DOHH2 (cell line): Measurements from ENCODE around the gene TET2.

Experiments used
- H3F3A ChIP-seq: fragments of 200-600 bp; sonication (generic), shearing (Covaris generic); 2 replicates; pipeline ENCODE4 v1.6.0; 2016; ENCODE audit warnings: antibody characterized with exemption, mild to moderate bottlenecking; ENCODE audit not compliant: control insufficient read depth, insufficient read depth
- H3K27ac ChIP-seq: fragments of 200-600 bp; sonication (generic); 2 replicates; pipeline ENCODE4 v1.5.1; 2014; ENCODE audit warnings: low read depth, mild to moderate bottlenecking, low read length, moderate library complexity
- H3K27me3 ChIP-seq: fragments of 200-600 bp; sonication (generic); 2 replicates; pipeline ENCODE4 v1.6.1; 2014; ENCODE audit warnings: mild to moderate bottlenecking, low read length, mixed read lengths; ENCODE audit not compliant: control insufficient read depth
- H3K36me3 ChIP-seq: fragments of 200-600 bp; sonication (generic); 2 replicates; pipeline ENCODE4 v1.6.1; 2014; ENCODE audit warnings: mild to moderate bottlenecking, low read length, moderate library complexity, mixed read lengths; ENCODE audit not compliant: control insufficient read depth
- H3K4me1 ChIP-seq: fragments of 200-600 bp; sonication (generic); 2 replicates; pipeline ENCODE4 v1.6.1; 2014; ENCODE audit warnings: mild to moderate bottlenecking, low read length, mixed read lengths; ENCODE audit not compliant: control insufficient read depth
- H3K4me2 ChIP-seq: fragments of 200-600 bp; sonication (generic); 2 replicates; pipeline ENCODE4 v1.6.0; 2014; ENCODE audit warnings: mild to moderate bottlenecking, low read length, moderate library complexity
- H3K4me3 ChIP-seq: fragments of 200-600 bp; sonication (generic); 2 replicates; pipeline ENCODE4 v1.5.1; 2014; ENCODE audit warnings: mild to moderate bottlenecking, low read length, mixed read lengths
- H3K79me2 ChIP-seq: fragments of 200-600 bp; sonication (generic); 2 replicates; pipeline ENCODE4 v1.6.1; 2014; ENCODE audit warnings: mild to moderate bottlenecking, low read length, mixed read lengths; ENCODE audit not compliant: control insufficient read depth
- H3K9me2 ChIP-seq: fragments of 200-600 bp; sonication (generic); replicated peaks from 2 replicates; pipeline ENCODE4 v1.6.1; 2014; ENCODE audit warnings: mild to moderate bottlenecking, low read length, mixed read lengths; ENCODE audit not compliant: control insufficient read depth
- H3K9me3 ChIP-seq: fragments of 200-600 bp; sonication (generic); 2 replicates; pipeline ENCODE4 v1.6.1; 2014; ENCODE audit warnings: antibody characterized with exemption, low read length, mixed read lengths; ENCODE audit not compliant: control insufficient read depth, insufficient read depth
- H4K20me1 ChIP-seq: fragments of 200-600 bp; sonication (generic); 2 replicates; pipeline ENCODE4 v1.6.0; 2014; ENCODE audit warnings: low read depth, mild to moderate bottlenecking, antibody characterized with exemption, low read length, moderate library complexity; ENCODE audit not compliant: control insufficient read depth, insufficient read depth
- EZH2phosphoT487 ChIP-seq: fragments of 200-600 bp; sonication (generic); IDR thresholded peaks from 2 replicates; pipeline ENCODE4 v1.6.1; 2017; ENCODE audit warnings: borderline replicate concordance, mild to moderate bottlenecking, antibody characterized with exemption, low read length, moderate library complexity, mixed read lengths
- TF ChIP-seq, protein P1 (sequence below): fragments of 200-600 bp; sonication (generic); IDR thresholded peaks from one replicate; pipeline ENCODE4 v1.5.1; 2014; ENCODE audit warnings: antibody characterized with exemption, mild to moderate bottlenecking, low read depth, low read length; ENCODE audit not compliant: poor library complexity, severe bottlenecking

TET2 gene

DNA sequence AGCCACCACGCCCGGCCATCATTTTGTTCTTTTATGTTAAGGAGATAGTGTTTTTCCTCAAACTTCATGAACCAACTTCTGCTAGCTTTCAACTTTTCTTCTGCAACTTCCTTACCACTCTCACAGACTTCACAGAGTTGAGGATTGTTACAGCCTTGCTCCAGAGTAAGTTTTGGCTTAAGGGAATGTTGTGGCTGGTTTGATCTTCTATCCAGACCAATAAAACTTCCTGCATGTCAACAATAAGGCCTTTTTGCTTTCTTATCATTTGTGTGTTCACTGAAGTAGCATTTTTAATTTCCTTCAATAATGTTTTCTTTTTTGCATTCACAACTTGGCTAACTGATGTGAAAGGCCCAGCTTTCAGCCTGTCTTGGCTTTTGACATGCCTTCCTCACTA lies 12.7 kb upstream of the TET2 start:
- H3K27ac ChIP-seq: no peak overlapping the region
- no peaks in the 10 kb centered on the region for H3K27me3 ChIP-seq
- H3K79me2 ChIP-seq: no peaks in the 10 kb centered on the region
- H3K36me3 ChIP-seq: no peaks in the 10 kb centered on the region
- H3K4me2 ChIP-seq: no peak overlapping the region
- no peak overlapping the region for H3K4me3 ChIP-seq
- no peaks in the 10 kb centered on the region for H3K9me2 ChIP-seq
- H3F3A ChIP-seq: no peaks in the 10 kb centered on the region
- no peaks in the 10 kb centered on the region for H4K20me1 ChIP-seq
- TF ChIP-seq, protein P1, sequence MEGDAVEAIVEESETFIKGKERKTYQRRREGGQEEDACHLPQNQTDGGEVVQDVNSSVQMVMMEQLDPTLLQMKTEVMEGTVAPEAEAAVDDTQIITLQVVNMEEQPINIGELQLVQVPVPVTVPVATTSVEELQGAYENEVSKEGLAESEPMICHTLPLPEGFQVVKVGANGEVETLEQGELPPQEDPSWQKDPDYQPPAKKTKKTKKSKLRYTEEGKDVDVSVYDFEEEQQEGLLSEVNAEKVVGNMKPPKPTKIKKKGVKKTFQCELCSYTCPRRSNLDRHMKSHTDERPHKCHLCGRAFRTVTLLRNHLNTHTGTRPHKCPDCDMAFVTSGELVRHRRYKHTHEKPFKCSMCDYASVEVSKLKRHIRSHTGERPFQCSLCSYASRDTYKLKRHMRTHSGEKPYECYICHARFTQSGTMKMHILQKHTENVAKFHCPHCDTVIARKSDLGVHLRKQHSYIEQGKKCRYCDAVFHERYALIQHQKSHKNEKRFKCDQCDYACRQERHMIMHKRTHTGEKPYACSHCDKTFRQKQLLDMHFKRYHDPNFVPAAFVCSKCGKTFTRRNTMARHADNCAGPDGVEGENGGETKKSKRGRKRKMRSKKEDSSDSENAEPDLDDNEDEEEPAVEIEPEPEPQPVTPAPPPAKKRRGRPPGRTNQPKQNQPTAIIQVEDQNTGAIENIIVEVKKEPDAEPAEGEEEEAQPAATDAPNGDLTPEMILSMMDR: no peak
- no peak for TF ChIP-seq EZH2phosphoT487
- H3K4me1 ChIP-seq: peaks cover 11% of the 10 kb centered on the region
- no peaks in the 10 kb centered on the region for H3K9me3 ChIP-seq

DNA sequence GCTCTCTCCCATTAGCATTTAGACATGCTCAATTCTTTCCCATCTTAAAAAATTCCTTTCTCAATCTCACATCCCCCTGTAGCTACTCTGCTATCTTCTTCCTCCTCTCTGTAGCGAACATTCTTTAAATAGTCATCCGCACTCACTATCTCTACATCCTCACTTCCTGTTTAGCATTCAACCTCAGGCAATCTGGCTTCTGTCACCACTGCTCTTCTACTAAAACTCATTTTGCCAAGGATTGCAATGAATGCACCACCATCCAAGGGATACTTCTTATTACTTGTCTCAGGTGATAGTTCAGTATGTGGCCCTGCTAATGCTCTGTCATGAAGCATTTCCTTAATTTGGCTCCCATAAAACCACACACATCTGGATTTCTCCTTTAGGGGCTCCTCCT lies 10.9 kb upstream of the TET2 start:
- Histone ChIP-seq H3K9me3 (no peaks in the 10 kb centered on the region), H3K4me1 (peaks cover 11% of the 10 kb centered on the region)

DNA sequence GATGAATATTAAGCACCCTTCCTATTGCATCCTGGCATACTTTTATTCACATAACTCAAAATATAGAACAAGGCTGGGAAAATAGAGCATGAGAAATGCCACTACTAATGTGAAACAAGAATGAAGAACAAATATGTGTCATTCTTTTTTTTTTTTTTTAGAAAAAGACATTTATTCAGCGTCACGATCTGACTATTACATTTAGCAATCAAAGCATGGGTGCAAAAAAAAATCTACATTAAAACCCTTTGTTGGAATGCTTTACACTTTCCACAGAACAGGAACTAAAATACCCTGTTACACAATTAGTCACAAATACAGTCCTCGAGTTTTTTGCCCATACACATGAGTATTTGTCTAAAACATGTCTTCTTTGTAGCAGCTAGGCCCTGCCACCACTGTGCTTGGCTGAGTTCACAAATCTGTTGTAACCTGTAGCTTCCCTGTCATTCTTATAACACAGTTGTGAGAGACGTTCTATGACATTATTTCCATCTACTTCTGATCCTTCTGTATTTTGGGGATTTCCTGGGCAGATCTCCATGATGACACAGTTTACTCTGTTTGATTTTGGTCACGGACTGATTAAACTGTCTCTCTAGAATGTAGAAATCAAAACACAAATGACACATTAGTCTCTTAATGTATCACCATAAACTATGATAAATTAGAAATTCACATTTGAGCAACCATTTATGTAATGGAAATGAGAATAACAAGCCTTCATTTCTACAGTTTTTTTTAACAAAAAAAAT lies 9.4 kb upstream of the TET2 start:
- Histone ChIP-seq H3K4me2 (no peak overlapping the region), H3K27me3 (no peaks in the 10 kb centered on the region), H3F3A (no peaks in the 10 kb centered on the region), H3K9me2 (no peaks in the 10 kb centered on the region), H3K79me2 (no peaks in the 10 kb centered on the region), H3K9me3 (no peaks in the 10 kb centered on the region), H3K4me1 (peaks cover 11% of the 10 kb centered on the region), H4K20me1 (no peaks in the 10 kb centered on the region), H3K36me3 (no peaks in the 10 kb centered on the region), H3K4me3 (no peak overlapping the region), H3K27ac (no peak overlapping the region)
- TF ChIP-seq, protein P1: no peak
- TF ChIP-seq EZH2phosphoT487: no peak

More for the DNA sequence above, 10.9 kb upstream of the TET2 start:
- Histone ChIP-seq H3K4me2 (peak overlapping the region; percentile 56), H3K9me2 (no peaks in the 10 kb centered on the region), H3F3A (no peaks in the 10 kb centered on the region), H3K4me3 (peak overlapping the region; percentile 38), H4K20me1 (no peaks in the 10 kb centered on the region), H3K27me3 (no peaks in the 10 kb centered on the region), H3K79me2 (no peaks in the 10 kb centered on the region), H3K36me3 (no peaks in the 10 kb centered on the region), H3K27ac (no peak overlapping the region)
- no peak for TF ChIP-seq EZH2phosphoT487
- TF ChIP-seq, protein P1: no peak
